CD4-positive, CD25-positive, alpha-beta regulatory T cell (primary cell): ENCODE data around the gene RNF223. TPM values are rescaled to one million over a fixed set of nuclear protein-coding genes. Genes with fewer than 3 reads are reported as not detected.
A peak's percentile ranks its signal among the peaks of the same experiment; 100 is the strongest.

Source experiments
- ATAC-seq, 2 donors: fragments of 150-1000 bp; cut with Tn5 transposase; one replicate each; pipeline ENCODE4 v1.10.0; 2021; ENCODE audit warnings: low read depth in 2 of 2, moderate number of reproducible peaks in 2 of 2, moderate library complexity in 1 of 2
- DNase-seq, 3 donors: peaks; one replicate each; pipeline versions ENCODE4 v3.0.0 to v3.0.0-alpha.2; 2012 to 2022; ENCODE audit warnings: mixed read lengths in 1 of 3
- H3K27ac ChIP-seq: one replicate; pipeline ENCODE4 v1.7.0; 2013; ENCODE audit warnings: mild to moderate bottlenecking, low read length; ENCODE audit not compliant: insufficient read depth, poor library complexity, severe bottlenecking
- H3K27me3 ChIP-seq: one replicate; pipeline ENCODE4 v1.7.0; 2013; ENCODE audit warnings: low read length; ENCODE audit not compliant: control insufficient read depth, insufficient read depth
- H3K36me3 ChIP-seq: one replicate; pipeline ENCODE4 v1.7.0; 2013; ENCODE audit warnings: mild to moderate bottlenecking, low read length, moderate library complexity; ENCODE audit not compliant: control insufficient read depth, insufficient read depth
- H3K4me1 ChIP-seq: 2 replicates; pipeline ENCODE4 v1.7.0; 2013; ENCODE audit warnings: mild to moderate bottlenecking, low read length; ENCODE audit not compliant: insufficient read depth, control insufficient read depth, poor library complexity, severe bottlenecking
- H3K4me3 ChIP-seq: one replicate; pipeline ENCODE4 v1.7.0; 2013; ENCODE audit warnings: low read depth, mild to moderate bottlenecking, low read length, moderate library complexity
- H3K9me3 ChIP-seq, 2 experiments: 1 replicate in 1 of 2; 2 replicates in 1 of 2; pipeline ENCODE4 v1.7.0; 2013; ENCODE audit warnings: low read length in 2 of 2, mild to moderate bottlenecking in 1 of 2, moderate library complexity in 1 of 2; ENCODE audit not compliant: control insufficient read depth in 2 of 2
- H3K27ac Mint-ChIP-seq, 3 donors: one replicate each; pipeline ENCODE4 v1.8.0; 2020 to 2022; ENCODE audit warnings: mild to moderate bottlenecking in 3 of 3, mixed read lengths in 3 of 3, moderate library complexity in 2 of 3
- H3K27me3 Mint-ChIP-seq: one replicate; pipeline ENCODE4 v1.8.0; 2022; ENCODE audit warnings: mild to moderate bottlenecking, mixed read lengths
- H3K36me3 Mint-ChIP-seq: one replicate; pipeline ENCODE4 v1.8.0; 2020; ENCODE audit warnings: mixed read lengths
- H3K4me1 Mint-ChIP-seq, 4 donors: one replicate each; pipeline ENCODE4 v1.8.0; 2020 to 2022; ENCODE audit warnings: mixed read lengths in 4 of 4, mild to moderate bottlenecking in 1 of 4
- H3K4me3 Mint-ChIP-seq, 4 donors: one replicate each; pipeline ENCODE4 v1.8.0; 2020 to 2022; ENCODE audit warnings: mild to moderate bottlenecking in 4 of 4, mixed read lengths in 4 of 4, moderate library complexity in 3 of 4
- H3K9me3 Mint-ChIP-seq, 7 donors: one replicate each; pipeline ENCODE4 v1.8.0; 2020 to 2022; ENCODE audit warnings: mixed read lengths in 7 of 7, mild to moderate bottlenecking in 3 of 7, moderate library complexity in 2 of 7
- polyA plus RNA-seq, 4 donors: library from polyadenylated mRNA; unstranded; fragments of 300-500 nt; fragmentation: Illumina TruSeq; gene quantifications; one replicate each; pipeline ENCODE4 v1.2.3, GENCODE V29; 2021
- total RNA-seq: library from RNA; stranded (reverse); gene quantifications from one replicate; pipeline ENCODE4 v1.2.3, GENCODE V29; 2022

RNF223 gene
- total RNA-seq (not detected), polyA plus RNA-seq (not detected)

GRCh38 chr1:1073743-1074587 is at the start of gene RNF223:
Gene RNF223 (minus strand): TSS chr1:1074306. CDS start chr1:1072566, 1,740 bp downstream.
- Histone ChIP-seq H3K27me3 (no peaks in the 10 kb centered on the region), H3K4me1 (peaks cover 9% of the 10 kb centered on the region), H3K4me3 (no peak within 1 kb of the TSS), H3K36me3 (no peaks in the 10 kb centered on the region), H3K27ac (no peak within 1 kb of the TSS), H3K9me3 (no peaks in the 10 kb centered on the region)
- Mint-ChIP-seq H3K4me3 (peak within 1 kb of the TSS in 2 of 4 donors; percentile 33 to 73), H3K9me3 (peaks cover 0 to 1% (median 0%) of the 10 kb centered on the region in 7 donors), H3K4me1 (peaks cover 0 to 2% (median 0%) of the 10 kb centered on the region in 4 donors), H3K27ac (peak within 1 kb of the TSS in 1 of 3 donors; percentile 8), H3K36me3 (no peaks in the 10 kb centered on the region), H3K27me3 (peaks cover 10% of the 10 kb centered on the region)
- DNase-seq (no peak), ATAC-seq (no peak)

- H3K9me3 ChIP-seq, result no peaks in the 10 kb centered on the region
- no peak for DNase-seq
- no peaks in the 10 kb centered on the region for H3K36me3 ChIP-seq
- Mint-ChIP-seq H3K9me3 (no peaks in the 10 kb centered on the region), H3K36me3 (no peaks in the 10 kb centered on the region), H3K27me3 (peaks cover 10% of the 10 kb centered on the region), H3K27ac (no peak overlapping the region), H3K4me1 (peaks cover 0 to 6% (median 2%) of the 10 kb centered on the region in 4 donors), H3K4me3 (no peak overlapping the region)
- no peak overlapping the region for H3K27ac ChIP-seq
- H3K27me3 ChIP-seq, result no peaks in the 10 kb centered on the region
- H3K4me3 ChIP-seq, result no peak overlapping the region
- H3K4me1 ChIP-seq, result peaks cover 9% of the 10 kb centered on the region
- no peak for ATAC-seq
Measured at GRCh38 chr1:1122981-1123480, 48.9 kb upstream of the RNF223 start.

GRCh38 chr1:1122078-1122811 is 48.1 kb upstream of the RNF223 start:
- H3K4me1 Mint-ChIP-seq, result peaks cover 0 to 10% (median 2%) of the 10 kb centered on the region in 4 donors
- H3K27me3 Mint-ChIP-seq, result peaks cover 10% of the 10 kb centered on the region

DNA sequence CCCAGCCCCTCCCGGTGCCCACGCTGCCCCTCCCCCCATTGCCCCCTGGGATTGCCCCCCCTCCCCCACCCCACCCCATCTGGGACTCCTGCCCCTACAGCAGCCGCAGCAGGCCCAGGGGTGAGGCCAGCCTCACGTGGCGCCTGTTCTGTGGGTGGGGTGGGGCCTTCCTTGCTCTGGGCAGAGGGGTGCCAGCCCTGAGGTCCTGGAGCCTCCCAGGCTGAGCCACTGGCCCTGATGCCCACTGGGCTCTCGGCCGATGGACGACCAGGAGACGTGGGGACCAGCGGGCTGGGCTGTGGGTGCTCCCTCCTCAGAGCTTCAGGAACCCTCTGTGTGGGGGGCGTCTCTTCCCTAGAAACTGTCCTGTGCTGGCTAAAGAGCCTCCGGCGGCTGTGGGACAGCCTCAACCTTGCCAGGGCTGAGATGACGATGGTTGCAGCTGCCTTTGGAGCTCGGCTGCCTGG is 47.5 kb upstream of the RNF223 start:
- Histone ChIP-seq H3K4me3 (no peak overlapping the region), H3K9me3 (no peaks in the 10 kb centered on the region), H3K27ac (no peak overlapping the region), H3K4me1 (peaks cover 11% of the 10 kb centered on the region), H3K27me3 (no peaks in the 10 kb centered on the region), H3K36me3 (no peaks in the 10 kb centered on the region)
- DNase-seq (no peak), ATAC-seq (no peak)
- no peak overlapping the region for H3K4me3 Mint-ChIP-seq
- H3K36me3 Mint-ChIP-seq, result no peaks in the 10 kb centered on the region
- H3K4me1 Mint-ChIP-seq, result peaks cover 0 to 13% (median 2%) of the 10 kb centered on the region in 4 donors
- H3K27me3 Mint-ChIP-seq, result peaks cover 10% of the 10 kb centered on the region
- no peak overlapping the region for H3K27ac Mint-ChIP-seq
- H3K9me3 Mint-ChIP-seq, result no peaks in the 10 kb centered on the region

More at GRCh38 chr1:1122078-1122811, 48.1 kb upstream of the RNF223 start:
- Histone ChIP-seq H3K4me3 (no peak overlapping the region), H3K36me3 (no peaks in the 10 kb centered on the region), H3K9me3 (no peaks in the 10 kb centered on the region), H3K27me3 (no peaks in the 10 kb centered on the region), H3K27ac (no peak overlapping the region), H3K4me1 (peaks cover 9% of the 10 kb centered on the region)
- H3K4me3 Mint-ChIP-seq, result peak overlapping the region in 1 of 4 donors; percentile 21
- no peaks in the 10 kb centered on the region for H3K36me3 Mint-ChIP-seq
- DNase-seq (peak; percentile 69 to 81 (median 80)), ATAC-seq (peak; percentile 84 to 92)
- no peaks in the 10 kb centered on the region for H3K9me3 Mint-ChIP-seq
- no peak overlapping the region for H3K27ac Mint-ChIP-seq

DNA sequence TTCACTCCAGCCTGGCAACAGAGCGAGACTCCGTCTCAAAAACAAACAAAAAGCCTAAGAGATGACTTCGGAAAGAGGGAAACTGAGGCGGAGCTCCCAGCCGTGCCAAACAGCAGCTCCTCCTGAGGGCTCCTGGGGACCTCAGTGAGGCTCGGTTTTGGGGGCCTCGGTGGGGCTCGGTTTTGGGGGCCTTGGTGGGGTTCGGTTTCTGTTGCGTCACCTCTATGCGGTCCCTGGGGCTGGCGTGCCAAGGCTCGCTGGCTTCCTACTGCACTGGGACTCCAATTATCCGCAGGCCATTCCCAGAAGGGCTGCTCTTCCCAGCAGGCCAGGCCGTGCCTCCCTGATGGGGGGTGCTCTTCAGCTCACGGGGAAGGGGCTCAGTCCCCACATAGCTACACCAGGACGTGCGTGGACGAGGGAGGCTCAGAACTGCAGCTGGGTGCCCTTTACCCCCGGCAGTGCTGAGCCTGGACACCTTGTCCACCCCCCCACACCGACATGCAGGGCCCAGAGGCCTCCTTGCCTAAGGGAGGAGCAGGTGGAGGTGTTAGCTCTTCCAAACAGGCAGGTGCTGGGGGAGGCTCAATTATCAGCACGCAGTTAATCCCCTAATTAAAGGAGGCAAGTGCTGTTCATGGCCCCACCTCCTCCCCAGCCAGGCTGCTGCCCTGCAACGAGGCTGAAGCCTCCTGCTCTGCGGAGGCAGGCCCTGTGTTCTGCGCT is 46.9 kb upstream of the RNF223 start:
- H3K4me1 ChIP-seq, result peaks cover 17% of the 10 kb centered on the region
- no peak overlapping the region for H3K27ac ChIP-seq
- no peak overlapping the region for H3K27ac Mint-ChIP-seq
- H3K36me3 Mint-ChIP-seq, result no peaks in the 10 kb centered on the region
- H3K27me3 ChIP-seq, result no peaks in the 10 kb centered on the region
- H3K9me3 Mint-ChIP-seq, result no peaks in the 10 kb centered on the region
- no peaks in the 10 kb centered on the region for H3K36me3 ChIP-seq
- H3K4me3 ChIP-seq, result no peak overlapping the region
- peaks cover 10% of the 10 kb centered on the region for H3K27me3 Mint-ChIP-seq
- no peak for ATAC-seq
- H3K9me3 ChIP-seq, result no peaks in the 10 kb centered on the region
- H3K4me3 Mint-ChIP-seq, result no peak overlapping the region
- peaks cover 0 to 14% (median 3%) of the 10 kb centered on the region in 4 donors for H3K4me1 Mint-ChIP-seq
- DNase-seq, result no peak

GRCh38 chr1:1120096-1120495 is 46.0 kb upstream of the RNF223 start:
- Histone ChIP-seq H3K9me3 (no peaks in the 10 kb centered on the region), H3K27me3 (no peaks in the 10 kb centered on the region), H3K36me3 (no peaks in the 10 kb centered on the region), H3K27ac (no peak overlapping the region), H3K4me1 (peaks cover 19% of the 10 kb centered on the region), H3K4me3 (no peak overlapping the region)
- H3K27ac Mint-ChIP-seq, result no peak overlapping the region
- no peaks in the 10 kb centered on the region for H3K9me3 Mint-ChIP-seq
- H3K4me3 Mint-ChIP-seq, result no peak overlapping the region
- no peak for ATAC-seq
- DNase-seq, result no peak
- no peaks in the 10 kb centered on the region for H3K36me3 Mint-ChIP-seq
- H3K4me1 Mint-ChIP-seq, result peaks cover 0 to 17% (median 6%) of the 10 kb centered on the region in 4 donors
- peaks cover 10% of the 10 kb centered on the region for H3K27me3 Mint-ChIP-seq

DNA sequence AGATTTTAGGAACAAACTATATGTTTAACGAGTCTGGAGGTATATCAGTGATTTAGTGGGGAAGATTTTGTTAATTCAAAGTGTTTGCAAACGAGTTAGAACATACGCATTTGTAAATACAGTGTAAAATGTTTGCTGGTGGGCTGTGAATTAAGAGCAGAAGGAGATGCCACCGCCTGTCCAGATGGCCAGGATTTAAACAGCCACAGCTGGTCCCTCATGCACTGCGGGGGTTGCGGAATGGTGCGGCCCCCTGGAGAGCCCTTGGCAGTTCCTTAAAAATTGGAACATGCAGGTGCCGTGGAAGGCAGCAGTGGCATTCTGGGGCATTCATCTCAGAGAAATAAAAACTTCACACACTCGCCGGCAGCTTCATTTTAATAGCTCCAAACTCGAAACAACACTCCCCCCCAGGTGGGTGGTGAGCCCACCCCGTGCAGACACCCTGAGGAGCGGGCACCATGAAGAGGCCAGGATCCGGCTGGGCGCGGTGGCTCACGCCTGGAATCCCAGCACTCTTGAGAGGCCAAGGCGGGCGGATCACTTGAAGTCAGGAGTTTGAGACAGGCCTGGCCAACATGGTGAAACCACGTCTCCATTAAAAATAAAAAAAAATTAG is 45.3 kb upstream of the RNF223 start:
- Histone ChIP-seq H3K27me3 (no peaks in the 10 kb centered on the region), H3K36me3 (no peaks in the 10 kb centered on the region), H3K9me3 (no peaks in the 10 kb centered on the region), H3K27ac (no peak overlapping the region), H3K4me3 (no peak overlapping the region), H3K4me1 (peaks cover 25% of the 10 kb centered on the region)
- H3K4me1 Mint-ChIP-seq, result peaks cover 0 to 24% (median 9%) of the 10 kb centered on the region in 4 donors
- peak overlapping the region in 2 of 4 donors; percentile 67 to 73 for H3K4me3 Mint-ChIP-seq
- no peak for ATAC-seq
- H3K27me3 Mint-ChIP-seq, result peaks cover 10% of the 10 kb centered on the region
- DNase-seq, result no peak
- no peak overlapping the region for H3K27ac Mint-ChIP-seq
- H3K9me3 Mint-ChIP-seq, result peaks cover 0 to 1% (median 0%) of the 10 kb centered on the region in 7 donors
- H3K36me3 Mint-ChIP-seq, result no peaks in the 10 kb centered on the region
